Stimulated activated CD8-positive, alpha-beta memory T cell treated with anti-CD3 and anti-CD28 coated beads, Interleukin-15, amount 100 ng/mL, for 24 hours (primary cell): ENCODE data around the gene PRKCA.

Experiments used
- DNase-seq: peaks from one replicate; pipeline ENCODE4 v3.0.0-alpha.2; 2020; ENCODE audit warnings: low read depth

The PRKCA gene

DNA sequence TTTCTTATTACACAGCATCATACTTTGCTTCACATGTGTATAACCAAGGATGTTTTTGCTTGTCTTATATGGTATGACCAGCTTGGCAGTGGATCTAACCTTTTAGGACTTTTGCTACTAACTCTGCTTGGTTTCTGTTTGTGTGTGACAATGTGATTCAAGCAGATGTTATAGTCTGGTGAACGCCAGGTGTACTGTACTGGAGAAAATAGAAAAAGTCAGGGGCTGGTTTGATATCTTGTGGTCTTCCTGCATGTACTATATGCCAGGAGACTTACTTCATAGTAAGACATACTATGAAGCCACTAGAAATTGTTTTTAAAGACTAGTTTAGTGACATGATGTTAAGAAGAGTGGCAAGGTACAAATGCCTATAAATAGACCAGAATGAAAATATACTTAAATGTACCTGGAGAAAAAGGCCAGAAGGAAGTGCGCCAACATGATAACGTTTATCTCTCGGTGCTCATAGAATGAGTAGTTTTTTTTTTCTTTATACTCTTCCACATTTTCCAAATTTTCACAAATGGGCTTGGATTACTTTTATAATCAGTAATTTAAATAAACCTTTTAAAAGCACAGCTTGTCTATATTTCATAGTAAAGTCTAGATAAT lies 112.3 kb downstream of the PRKCA start:
- DNase-seq = no peak

DNA sequence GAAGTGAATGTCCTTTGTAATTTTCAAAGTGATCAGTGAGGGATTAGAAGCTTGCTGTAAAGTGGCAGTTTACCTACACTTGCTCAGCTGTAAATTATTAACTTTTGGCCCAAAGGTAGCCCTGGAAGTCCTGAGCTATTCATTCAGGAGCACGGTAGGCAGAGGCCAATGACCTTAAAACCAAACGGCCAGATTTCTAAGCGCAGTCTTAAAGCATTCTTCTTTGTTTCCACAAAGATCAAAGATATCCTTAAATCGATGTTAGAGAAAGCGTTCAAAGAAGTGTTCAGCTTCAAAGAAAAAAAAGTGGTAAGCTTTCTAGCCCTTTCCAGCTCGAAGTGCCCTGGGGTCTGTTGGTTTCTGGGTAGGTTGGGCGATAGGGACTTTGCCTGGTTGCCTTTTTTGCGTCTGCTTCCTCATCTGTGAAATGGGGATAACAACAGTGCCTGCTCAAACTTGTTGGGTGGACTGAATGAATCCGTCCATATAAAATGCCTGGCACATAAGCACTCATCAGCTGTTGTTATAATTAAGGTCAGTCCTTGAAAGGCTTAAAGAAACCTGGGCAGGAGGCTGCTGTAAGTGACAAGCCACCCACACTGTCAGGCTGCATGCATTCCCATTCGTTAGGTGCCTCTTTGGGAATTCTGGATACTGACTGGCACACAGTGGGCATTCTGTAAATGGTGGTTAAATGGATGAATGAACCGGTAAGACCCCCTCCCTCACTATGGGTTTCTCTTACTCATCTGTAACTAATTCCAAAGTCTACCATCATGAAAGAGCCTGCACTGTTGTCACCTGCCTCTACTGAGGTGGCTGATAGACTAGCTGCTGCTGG lies 113.2 kb downstream of the PRKCA start:
- no peak for DNase-seq

DNA sequence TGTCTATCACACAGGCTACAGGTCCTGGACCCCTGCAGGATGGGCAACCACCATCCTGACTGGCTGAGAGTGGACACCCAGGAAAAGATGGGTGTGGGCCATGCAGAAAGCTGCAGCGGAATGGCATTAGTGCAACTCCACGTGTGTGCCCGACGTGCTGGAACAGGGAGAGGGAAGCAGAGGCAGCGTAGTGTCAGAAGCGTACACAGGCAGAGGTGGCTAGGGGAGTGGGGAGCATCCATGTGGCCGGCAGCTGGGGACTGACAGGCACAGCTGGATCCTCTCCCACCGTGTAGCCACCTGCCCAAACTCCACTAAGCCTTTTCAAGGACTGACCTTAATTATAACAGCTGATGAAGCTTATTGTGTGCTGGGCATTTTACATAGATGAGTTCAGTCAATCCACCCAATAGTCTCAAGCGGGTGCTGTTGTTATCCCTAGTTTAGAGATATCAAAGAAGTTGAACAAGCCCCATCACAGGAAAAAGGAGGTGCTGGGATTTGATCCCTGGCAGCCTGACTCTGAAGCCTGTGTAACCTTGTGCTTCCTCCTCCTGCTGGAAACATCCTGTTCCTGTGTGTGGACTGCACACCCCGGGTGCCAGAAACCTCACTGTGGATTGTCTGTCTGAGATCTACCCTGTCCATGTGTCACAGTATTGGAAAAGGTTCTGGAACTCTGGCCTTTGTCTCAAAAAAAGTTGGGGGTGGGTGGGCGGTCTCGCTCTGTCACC lies 114.0 kb downstream of the PRKCA start:
- no peak for DNase-seq

DNA sequence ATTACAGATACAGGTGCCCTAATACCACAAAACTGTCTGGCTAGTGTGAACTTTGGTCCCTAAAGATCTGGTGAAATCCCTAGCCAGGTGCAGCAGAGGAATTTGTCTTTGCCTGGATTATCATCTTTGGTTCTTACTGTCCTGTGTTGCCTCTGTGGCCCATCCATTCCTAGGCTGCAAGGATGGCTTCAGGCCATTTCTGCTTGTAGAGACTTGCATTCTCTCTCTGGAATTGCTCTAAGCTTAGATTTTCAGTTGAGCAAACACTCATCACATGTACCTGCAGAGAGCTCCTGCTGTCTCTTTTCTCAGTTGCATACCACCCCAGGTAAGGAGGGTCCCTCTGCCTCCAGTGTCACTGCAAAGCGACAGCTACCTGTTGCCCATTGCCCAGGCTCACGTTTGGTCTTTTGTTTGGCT lies 114.9 kb downstream of the PRKCA start:
- no peak for DNase-seq

DNA sequence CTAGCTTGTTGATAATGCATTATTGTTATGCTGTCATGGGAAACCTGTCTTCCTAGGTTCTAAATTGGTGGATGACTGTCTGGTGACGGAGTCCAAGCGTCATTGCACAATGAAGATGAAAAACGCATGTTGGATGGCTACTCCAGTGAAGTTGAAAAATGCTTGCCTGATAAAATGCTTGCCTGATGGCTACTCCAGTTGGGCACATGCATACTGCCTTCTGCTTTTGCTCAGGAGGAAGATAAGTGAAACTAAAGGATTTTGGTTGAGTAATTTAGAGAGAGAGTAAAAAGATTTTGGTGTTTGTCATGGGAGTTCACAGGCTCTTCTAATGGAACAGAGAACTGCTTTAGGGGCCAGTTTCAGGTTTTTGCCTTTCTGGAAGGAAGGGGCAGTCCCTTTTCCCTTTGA lies 118.6 kb downstream of the PRKCA start:
- DNase-seq = no peak

DNA sequence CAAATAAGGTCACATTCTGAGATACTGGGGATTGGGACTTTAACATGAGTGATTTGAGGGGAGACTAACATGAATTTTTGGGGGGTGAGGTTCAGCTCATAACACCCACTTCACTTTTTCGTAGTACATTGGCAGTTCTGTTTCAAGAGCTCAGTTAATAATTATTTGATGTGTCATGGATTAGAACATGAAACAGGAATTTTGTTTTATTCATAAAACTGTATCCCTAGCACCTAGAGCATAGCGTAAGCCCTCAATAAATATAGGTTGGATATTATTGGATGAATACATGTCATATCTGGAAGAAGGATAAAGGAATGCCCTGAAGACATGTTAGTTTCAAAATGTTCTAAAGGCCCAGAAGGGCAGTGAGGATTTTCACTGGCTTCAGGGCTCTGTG lies 119.8 kb downstream of the PRKCA start:
- DNase-seq = no peak

DNA sequence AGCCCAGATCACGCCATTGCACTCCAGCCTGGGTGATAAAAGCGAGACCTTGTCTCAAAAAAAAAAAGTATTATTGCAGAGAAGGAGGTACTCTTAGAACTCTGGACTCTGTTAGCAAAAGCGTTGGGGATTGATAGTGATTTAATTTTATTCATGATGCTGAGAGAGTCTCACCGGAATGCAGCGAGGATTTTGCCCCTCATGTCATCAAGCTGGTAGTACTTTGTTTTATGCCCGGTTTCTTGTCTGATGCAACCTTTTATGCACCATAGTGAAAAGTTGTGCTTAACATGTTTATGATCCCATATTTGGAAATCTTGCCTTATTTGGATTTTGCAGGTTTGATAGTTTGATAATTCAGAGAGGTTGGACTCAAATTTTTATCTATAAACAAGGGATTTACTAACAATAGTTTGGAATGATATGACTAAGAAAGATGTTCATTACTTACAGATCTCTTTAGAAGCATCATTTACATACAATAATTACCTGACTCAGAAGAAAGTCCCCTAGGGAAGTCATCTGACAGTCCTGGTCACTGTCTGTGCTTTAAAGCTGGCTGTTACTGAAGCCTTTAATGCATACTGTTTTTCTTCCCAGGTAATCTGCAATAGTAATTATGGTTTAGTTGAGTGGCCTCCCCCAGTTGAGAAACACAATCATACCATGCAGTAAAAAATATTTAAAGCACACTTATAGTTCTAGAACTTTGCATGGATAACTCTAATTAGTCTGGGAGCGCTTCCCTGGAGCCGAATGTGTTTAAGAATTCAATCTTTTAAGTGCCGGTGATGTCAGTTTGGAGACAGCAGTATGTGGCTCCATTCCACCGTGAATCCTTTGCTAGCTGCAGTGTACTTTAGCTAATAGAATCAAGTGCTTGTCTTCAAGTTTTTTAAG lies 120.9 kb downstream of the PRKCA start:
- no peak for DNase-seq

DNA sequence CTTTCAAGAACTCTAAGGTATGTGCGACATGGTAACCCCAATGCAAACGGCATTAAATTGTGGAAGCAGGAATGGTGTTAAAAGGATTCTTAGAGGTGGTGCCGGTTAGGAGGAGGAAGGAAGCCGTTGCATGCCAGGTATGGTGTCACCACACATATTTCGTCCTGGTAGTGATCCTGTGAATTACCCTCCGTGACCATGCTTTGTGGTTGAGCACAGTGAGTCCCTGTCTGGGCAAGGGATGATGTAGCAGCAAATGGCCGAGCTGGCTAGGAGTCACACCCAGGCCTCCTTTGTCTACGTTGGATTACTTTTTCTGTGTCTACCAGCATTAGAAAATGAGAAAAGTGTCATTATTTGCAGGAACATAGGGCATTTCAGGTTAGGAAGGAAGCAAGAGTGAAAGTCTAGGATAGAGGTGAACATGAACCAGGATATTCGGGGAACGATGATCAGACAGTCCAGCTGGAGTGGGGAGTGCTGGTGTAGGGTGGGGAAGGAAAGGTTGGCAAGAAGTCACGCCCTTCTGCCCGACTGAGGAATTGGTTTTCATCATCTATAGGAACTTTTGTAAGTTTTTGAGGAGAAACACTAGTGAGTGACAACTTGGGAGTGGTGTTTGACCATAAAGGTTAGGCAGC lies 123.5 kb downstream of the PRKCA start:
- no peak for DNase-seq

DNA sequence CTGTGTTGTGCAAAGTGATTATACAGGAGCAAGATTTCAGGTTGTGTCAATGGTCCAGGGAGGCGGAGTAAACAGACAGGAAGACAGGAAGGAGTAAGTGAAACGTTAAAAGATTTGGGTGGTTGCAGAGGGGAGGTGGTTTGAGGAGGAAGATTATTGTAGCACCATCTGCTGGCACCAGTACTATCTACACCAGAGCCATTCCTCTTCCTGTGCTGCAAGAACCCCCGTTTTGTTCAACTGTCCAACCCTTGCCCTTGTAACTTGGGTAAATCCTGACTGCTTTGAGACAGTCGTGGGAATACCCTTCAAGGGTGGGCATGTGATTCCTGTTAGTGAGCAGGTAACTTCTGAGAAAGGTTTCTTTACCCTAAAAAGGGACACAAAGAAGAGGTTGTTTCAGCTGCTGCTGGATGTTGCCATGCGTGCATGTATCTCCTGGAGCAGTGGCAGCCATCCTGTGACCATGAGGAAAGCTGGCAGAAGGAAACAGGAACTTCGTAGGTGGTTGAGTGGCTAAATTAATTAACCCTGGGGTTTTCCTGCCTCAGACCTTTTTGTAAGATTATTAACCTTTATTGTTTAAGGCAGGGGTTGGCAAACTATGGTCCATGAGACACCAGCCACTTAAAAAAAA lies 124.1 kb downstream of the PRKCA start:
- no peak for DNase-seq

DNA sequence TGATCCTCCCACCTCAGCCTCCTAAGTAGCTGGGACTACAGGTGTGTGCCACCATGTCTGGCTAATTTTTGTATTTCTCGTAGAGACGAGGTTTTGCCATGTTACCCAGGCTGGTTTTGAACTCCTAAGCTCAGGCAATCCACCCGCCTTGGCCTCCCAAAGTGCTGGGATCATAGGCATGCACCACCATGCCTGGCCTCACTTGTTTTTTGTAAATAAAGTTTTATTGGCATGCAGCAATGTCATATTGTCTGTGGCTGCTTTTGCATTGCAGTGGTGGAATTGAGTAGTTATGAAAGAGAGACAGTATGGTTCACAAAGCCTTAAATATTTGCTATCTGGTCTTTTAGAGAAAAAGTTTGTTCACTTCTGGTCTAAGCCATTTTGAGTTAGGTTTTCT lies 124.7 kb downstream of the PRKCA start:
- DNase-seq = no peak

DNA sequence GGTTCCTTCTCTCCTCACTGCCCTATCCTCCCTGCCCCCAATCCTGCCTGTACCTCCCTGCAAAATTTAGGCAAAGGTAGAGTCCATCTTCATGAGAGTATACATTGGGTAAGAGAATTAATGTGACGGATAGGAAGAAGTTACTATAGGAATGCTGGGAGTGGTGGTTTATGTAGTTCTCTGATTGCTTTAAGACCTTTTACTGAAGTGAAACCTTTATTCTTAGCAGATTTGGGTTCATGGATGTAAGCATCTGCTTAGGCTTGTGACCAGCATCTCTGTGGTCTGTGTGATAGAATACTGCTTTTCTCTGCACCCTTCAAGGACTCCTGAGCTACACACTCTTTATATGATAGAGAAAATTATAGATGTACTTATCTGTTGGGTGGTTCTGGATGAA lies 127.3 kb downstream of the PRKCA start:
- no peak for DNase-seq

DNA sequence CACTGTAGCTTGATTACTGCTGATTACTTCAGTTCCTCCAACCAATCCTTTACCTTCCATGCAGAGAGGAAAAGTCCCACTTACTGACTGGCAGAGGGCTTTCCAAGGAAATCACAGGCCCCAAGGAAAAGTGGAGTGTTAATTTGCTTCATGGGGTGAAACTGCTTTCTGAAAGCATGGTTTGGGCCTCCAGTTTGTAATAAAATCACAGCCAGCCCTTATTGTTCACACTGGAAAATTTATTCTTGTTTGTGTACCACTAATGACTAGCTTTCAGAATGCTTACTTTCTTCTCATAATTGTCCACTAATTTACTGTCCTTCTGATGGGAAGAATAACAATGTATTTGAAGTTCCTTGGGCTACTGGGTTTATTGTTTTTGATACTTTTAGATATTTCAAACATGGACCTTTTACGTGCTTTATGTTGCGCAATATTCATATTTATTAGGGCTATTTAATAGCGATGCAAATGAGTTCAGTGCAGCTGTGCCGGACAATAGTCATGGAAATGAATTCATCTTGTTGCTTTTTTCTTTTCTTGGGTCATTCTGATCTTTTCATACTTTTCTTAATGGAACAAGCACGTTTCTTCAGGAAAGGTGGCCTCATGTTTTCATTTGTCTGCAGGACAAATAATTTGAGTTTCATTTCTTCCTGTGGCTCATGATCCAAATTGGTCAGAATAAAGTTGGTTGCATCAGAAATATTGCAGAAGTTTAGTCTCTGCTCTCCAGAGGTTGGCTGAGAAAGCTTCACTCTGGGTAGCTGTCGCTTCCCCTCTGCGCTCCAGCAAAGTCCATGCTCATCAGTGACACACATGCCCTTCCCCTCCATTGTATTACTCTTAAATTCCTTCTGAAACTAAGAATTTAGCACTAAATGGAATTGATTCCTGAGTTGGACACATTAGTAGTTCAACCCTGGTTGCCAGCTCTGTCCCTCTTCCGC lies 128.7 kb downstream of the PRKCA start:
- no peak for DNase-seq

DNA sequence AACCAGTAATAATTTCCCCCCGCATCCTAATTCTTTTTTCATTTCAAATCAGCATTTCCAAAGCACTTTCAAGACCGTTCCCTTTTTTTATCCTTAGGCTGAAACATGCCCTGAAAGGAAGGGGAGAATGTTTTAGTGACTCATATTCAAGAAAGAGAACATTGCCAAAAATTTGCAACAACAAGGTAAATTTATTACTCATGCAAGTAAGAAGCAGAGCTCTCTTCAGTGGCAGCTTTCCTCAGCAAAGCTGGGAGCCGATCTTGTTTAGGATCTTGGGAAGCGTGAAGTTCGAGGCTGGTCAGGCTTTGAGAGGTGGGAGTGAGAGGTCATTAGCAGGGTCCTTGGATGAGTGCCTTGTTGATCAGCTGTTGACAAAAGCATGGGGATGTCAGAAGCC lies 129.5 kb downstream of the PRKCA start:
- DNase-seq = no peak

DNA sequence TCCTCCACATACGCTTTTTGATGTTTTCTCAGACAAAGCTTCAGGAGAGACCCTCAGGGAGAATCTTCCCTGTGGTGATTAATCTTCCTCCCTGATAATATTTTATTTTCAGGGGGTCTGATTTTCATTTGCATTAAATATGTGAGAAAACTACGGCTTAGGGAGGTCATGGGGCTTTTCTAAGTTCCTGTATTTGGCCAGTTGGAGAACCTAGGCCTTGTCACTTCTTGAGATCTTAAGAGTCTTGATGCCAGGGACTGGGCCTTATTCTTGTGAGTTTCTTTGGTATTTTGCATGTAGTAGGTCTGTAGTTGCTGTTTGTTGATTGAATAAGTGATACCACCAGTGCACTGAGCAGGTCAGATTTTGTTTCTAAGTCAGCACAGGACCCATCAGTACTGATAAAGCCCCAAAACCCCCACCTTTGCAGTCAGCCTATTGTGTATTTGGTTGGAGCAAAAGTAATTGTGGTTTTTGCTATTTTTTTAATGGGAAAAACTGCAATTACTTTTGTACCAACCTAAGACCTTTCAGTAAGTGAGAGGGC lies 130.1 kb downstream of the PRKCA start:
- no peak for DNase-seq

DNA sequence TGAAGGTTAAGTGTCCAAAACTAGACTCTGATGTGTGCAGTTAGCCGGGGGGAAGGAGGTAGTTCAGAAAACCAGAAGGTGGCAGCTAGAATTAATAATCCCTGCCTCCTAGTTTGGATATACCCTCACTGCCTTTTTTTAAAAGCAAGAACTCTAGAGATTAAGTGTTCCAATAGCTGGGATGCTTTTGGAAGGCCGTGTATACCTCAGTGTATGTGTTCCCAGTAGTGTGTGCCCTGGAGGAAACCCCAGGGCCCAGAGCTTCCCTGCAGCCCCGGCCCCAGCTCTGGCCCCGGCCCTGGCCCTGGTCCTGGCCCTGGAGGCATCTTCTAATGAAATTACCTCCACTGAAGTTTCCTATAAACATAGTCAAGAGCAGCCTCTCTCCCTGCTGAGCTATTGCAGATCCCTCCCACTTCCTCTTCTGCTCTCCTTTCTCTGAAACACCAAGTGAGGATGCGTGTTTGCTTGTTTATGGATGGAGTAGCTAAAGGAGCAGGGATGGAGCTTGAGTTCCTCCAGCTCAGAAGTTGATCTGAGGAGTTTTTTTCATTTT lies 130.7 kb downstream of the PRKCA start:
- no peak for DNase-seq

DNA sequence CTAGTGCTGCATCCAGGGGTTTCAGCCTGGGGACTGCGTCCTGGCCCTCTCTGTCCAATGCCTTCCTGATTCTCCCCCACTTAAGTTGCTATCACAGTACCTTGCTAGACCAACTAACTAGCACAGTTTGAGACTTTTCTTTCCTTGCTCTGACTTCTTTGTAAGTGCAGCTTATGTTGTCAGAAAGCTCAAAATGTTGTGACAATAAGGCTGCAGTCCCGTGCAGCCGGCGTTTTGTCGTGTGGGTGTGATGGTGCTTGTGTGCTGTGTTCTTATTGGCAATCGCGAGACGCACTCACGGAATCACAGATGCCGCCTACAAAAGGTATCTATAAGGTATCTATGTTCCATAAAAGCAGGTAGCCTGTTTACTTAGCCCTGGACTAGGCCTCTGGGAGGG lies 132.8 kb downstream of the PRKCA start:
- DNase-seq = no peak

DNA sequence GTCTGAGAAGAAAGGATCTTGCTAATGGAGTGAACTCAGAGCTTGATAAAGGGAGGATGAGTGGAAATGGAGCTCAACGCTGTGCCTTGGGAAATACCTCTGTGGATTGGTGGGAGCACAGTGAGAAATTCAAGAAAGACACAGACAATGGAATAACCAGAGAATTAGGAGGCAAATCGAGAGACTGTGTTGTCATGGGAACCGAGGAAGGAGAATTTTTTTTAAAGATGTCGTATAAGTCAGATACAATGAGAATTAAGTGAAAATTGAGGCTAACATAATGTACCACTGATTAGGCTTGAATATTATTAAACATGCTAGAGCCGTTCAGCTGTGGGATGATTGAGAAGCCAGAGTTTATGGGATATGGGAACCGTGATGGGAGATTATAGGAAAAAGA lies 134.2 kb downstream of the PRKCA start:
- DNase-seq = no peak

DNA sequence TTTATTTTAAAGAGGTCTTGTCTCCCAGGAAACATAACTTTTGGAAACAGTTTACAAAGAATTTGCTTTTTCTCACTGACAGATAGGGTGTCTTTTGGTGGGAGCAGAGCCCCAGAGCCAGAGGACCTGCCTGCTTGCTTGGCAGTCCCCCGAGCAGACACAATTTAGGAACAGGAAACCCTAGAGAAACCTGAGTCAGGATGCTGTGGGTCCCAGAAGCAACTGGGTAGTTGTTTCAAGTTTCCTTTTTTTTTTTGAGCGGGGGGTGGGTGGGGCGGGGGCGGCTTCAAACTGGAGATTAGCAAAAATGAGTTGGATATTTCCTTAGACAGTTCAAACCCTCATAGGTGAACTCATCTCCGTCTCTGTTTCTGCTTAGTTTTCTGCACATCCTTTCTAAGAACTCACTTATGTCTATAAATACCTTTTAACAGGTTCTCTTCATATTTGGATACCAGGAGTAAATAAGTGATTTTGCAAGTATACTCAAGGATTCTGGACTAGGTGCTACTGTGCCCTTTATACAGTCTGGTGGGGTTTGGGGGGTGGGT lies 135.1 kb downstream of the PRKCA start:
- DNase-seq = no peak

DNA sequence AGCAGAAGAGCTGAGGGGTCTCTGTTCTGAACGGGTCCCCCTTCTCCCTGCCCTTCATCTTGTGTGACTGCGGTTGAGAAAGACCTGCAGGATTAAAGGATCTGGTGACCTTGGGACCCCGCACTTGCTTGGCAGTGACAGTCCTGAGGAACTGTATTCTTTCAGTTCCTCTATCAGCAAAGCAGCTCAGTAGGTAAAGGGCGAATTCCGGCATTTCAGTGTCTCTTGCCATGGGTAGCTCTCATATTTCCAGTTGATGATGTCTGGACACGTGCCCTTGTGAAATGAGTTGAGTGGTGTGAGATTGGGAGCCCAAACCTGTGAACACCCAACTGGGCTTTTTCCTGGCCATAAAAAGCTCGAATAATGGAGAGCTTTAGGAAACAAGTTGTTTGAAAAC lies 135.7 kb downstream of the PRKCA start:
- DNase-seq = no peak
